NCI-H82 (cell line): ENCODE results near the gene GOLGA1.
"Not testable (repeated sequence)": the region's sequence is repeated elsewhere in the genome, so short reads cannot be mapped to it uniquely, and the experiment has no call there.

ENCODE experiments used
- DNase-seq: peaks from one replicate; lab custom pipeline; 2025; lab: John Stamatoyannopoulos, UW

The GOLGA1 gene

DNA sequence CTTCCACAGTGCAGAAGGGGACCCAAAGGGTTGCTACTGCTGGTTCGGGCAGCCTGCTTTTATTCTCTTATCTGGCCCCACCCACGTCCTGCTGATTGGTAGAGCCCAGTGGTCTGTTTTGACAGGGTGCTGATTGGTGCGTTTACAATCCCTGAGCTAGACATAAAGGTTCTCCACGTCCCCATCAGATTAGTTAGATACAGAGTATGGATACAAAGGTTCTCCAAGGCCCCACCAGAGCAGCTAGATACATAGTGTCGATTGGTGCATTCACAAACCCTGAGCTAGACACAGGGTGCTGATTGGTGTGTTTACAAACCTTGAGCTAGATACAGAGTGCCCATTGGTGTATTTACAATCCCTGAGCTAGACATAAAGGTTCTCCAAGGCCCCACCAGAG, 102.8 kb downstream of the GOLGA1 start:
- DNase-seq = not testable (repeated sequence)

- peak; percentile 74 for DNase-seq
Measured at GRCh38 chr9:124835026-124835557, 105.8 kb downstream of the GOLGA1 start.

GRCh38 chr9:124834591-124834990, 106.3 kb downstream of the GOLGA1 start:
- no peak for DNase-seq

- DNase-seq = no peak
Measured at GRCh38 chr9:124831642-124832364, 109.1 kb downstream of the GOLGA1 start.

GRCh38 chr9:124830593-124830992, 110.3 kb downstream of the GOLGA1 start:
- DNase-seq = no peak

DNA sequence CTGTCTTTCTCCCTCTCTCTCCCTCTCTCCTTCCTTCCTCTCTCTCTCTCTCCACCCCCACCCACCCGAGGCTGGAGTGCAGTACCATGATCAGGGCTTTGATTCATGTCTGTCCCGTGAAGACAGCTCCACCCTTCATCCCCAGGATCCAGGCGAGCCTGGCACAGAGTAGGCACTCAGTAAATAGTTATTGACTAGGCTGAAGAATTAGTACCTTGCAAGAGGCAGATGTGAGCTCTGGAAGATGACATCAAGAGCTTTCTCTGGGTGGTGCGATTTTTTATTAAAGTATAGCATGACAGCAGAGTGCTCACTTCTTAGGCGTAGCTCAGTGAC, 111.6 kb downstream of the GOLGA1 start:
- DNase-seq = no peak

GRCh38 chr9:124828489-124829333, 112.2 kb downstream of the GOLGA1 start:
- DNase-seq = no peak
